Spleen (tissue), 7 donors: ENCODE data around the gene PSME2.

Source experiments
- CTCF ChIP-seq, 11 experiments: fragments of 200-600 bp in 7 of 11; fragments of 450-650 bp in 4 of 11; sonication (generic) in 4 of 11; IDR thresholded peaks in 8 of 11; conservative IDR thresholded peaks in 3 of 11; 1 replicate in 7 of 11; 2 replicates in 4 of 11; pipeline versions ENCODE4 v1.4.0 to v1.8.0; 2016 to 2021; ENCODE audit warnings: antibody characterized with exemption in 11 of 11, inconsistent platforms in 4 of 11, mild to moderate bottlenecking in 1 of 11
- POLR2A ChIP-seq, 3 donors: fragments of 450-650 bp; IDR thresholded peaks; one replicate each; pipeline ENCODE4 v1.5.1; 2017; ENCODE audit warnings: antibody characterized with exemption in 3 of 3, mild to moderate bottlenecking in 1 of 3
- donor health status: DM: no; HTN: no; CAD: no; lungs with moderate emphysema.
- donor health status: DM: no; HTN: no; CAD: no.
- donor health status: DM: no; HTN: no; CAD: no.

- no peak for TF ChIP-seq CTCF (IDR thresholded peaks at IDR 0.05 in 8 of 11, conservative IDR thresholded peaks at IDR 0.05 in 3 of 11)
- TF ChIP-seq POLR2A (IDR thresholded peaks at IDR 0.05) = no peak
These were observed 2.0 kb downstream of the PSME2 start for GRCh38 chr14:24144451-24144850.
